Measurements from ENCODE around the gene TOMM40.

The TOMM40 gene

GRCh38 chr19:44927746-44928145, 36.7 kb downstream of the TOMM40 start:
- DNase-seq (ENCODE audit: low read depth) = no peak

- DNase-seq (ENCODE audit: low read depth) = no peak
Measured at GRCh38 chr19:44930088-44930487, 39.0 kb downstream of the TOMM40 start.

- DNase-seq (ENCODE audit: low read depth) = no peak
Measured at GRCh38 chr19:44931541-44931940, 40.5 kb downstream of the TOMM40 start.

- no peak for DNase-seq (ENCODE audit: low read depth)
Measured at GRCh38 chr19:44939668-44940067, 48.6 kb downstream of the TOMM40 start.

- no peak for DNase-seq (ENCODE audit: low read depth)
Measured at GRCh38 chr19:44942067-44942571, 51.1 kb downstream of the TOMM40 start, which contains the start of gene APOC4. Gene APOC4 (plus strand): TSS chr19:44942237. CDS start chr19:44942278, 41 bp downstream.

- no peak for DNase-seq (ENCODE audit: low read depth)
Measured at GRCh38 chr19:44943801-44944249, 52.8 kb downstream of the TOMM40 start.

GRCh38 chr19:44947041-44947581, 56.1 kb downstream of the TOMM40 start:
- no peak for DNase-seq (ENCODE audit: low read depth)

GRCh38 chr19:44948237-44948636, 57.2 kb downstream of the TOMM40 start:
- no peak for DNase-seq (ENCODE audit: low read depth)

GRCh38 chr19:44948763-44949374, 57.8 kb downstream of the TOMM40 start:
- no peak for DNase-seq (ENCODE audit: low read depth)

GRCh38 chr19:44949550-44949949, 58.5 kb downstream of the TOMM40 start:
- no peak for DNase-seq (ENCODE audit: low read depth)

GRCh38 chr19:44951179-44952159, 60.4 kb downstream of the TOMM40 start:
- DNase-seq (ENCODE audit: low read depth) = peak; percentile 43
